HepG2 (cell line): ENCODE data around the gene BMPER. TPM values are rescaled to one million over a fixed set of nuclear protein-coding genes. Genes with fewer than 3 reads are reported as not detected.

ENCODE experiments used
- ATAC-seq: fragments of 200-7000 bp; cut with Tn5 transposase; 3 replicates; pipeline ENCODE4 v1.9.1; 2020; ENCODE audit warnings: mild to moderate bottlenecking, moderate library complexity
- BruUV-seq: library from RNA; stranded (reverse); fragments of 400-500 nt; replicated peaks from 2 replicates; lab custom pipeline; 2021; lab: Mats Ljungman, UMichigan
- CTCF ChIA-PET: fragments of 300-600 bp; formaldehyde crosslinking; extraction: SDS; loops from one replicate; lab custom pipeline; 2021; ENCODE audit warnings: low total read pairs, inconsistent platforms, low intra/inter-chr PET ratio; lab: Yijun Ruan, JAX
- POLR2A ChIA-PET: fragments of 350-600 bp; sonication (Branson Sonifier 250); formaldehyde crosslinking; loops from one replicate; lab custom pipeline; 2020; ENCODE audit warnings: antibody characterized with exemption, inconsistent platforms; lab: Yijun Ruan, JAX
- DNase-seq: peaks from one replicate; pipeline ENCODE4 v3.0.0-alpha.2; 2015; ENCODE audit warnings: low spot score
- FAIRE-seq: peaks from 3 replicates; lab custom pipeline; 2011; peaks lifted over from hg19 to GRCh38; lab: Jason Lieb, UNC
- H2AFZ ChIP-seq: one replicate; pipeline ENCODE4 v1.6.1; 2011; ENCODE audit warnings: low read length, inconsistent platforms
- H3K27ac ChIP-seq: fragments of 300-600 bp; 3 replicates; pipeline ENCODE4 v1.8.0; 2011; ENCODE audit warnings: mixed run types, mild to moderate bottlenecking, mixed read lengths, low read length, inconsistent platforms; ENCODE audit not compliant: insufficient read depth; ENCODE audit errors: extremely low read length
- H3K27me3 ChIP-seq, 2 experiments: fragments of 200-600 bp in 1 of 2; 2 replicates in 1 of 2; 3 replicates in 1 of 2; pipeline versions ENCODE4 v1.6.0 to v1.8.0; 2011; ENCODE audit warnings: low read length in 2 of 2, mild to moderate bottlenecking in 2 of 2, moderate library complexity in 2 of 2, inconsistent platforms in 1 of 2; ENCODE audit not compliant: insufficient read depth in 2 of 2, control insufficient read depth in 1 of 2
- H3K36me3 ChIP-seq, 2 experiments: fragments of 200-600 bp in 1 of 2; replicated peaks in 1 of 2; 2 replicates in 1 of 2; 3 replicates in 1 of 2; pipeline versions ENCODE4 v1.5.1 to v1.8.0; 2011; ENCODE audit warnings: low read length in 2 of 2, inconsistent platforms in 1 of 2; ENCODE audit not compliant: insufficient read depth in 2 of 2, control insufficient read depth in 1 of 2
- H3K4me1 ChIP-seq: 2 replicates; pipeline ENCODE4 v1.5.1; 2012; ENCODE audit warnings: low read length, inconsistent platforms; ENCODE audit not compliant: insufficient read depth
- H3K4me2 ChIP-seq: 2 replicates; pipeline ENCODE4 v1.6.0; 2011; ENCODE audit warnings: low read depth, low read length, inconsistent platforms
- H3K4me3 ChIP-seq, 3 experiments: fragments of 200-600 bp in 1 of 3; sonication (generic), shearing (Covaris generic) in 1 of 3; replicated peaks in 1 of 3; 2 replicates each; pipeline ENCODE4 v1.5.1; 2011 to 2016; ENCODE audit warnings: low read length in 3 of 3, inconsistent platforms in 2 of 3, low read depth in 2 of 3, mild to moderate bottlenecking in 2 of 3, control low read depth in 1 of 3, mixed read lengths in 1 of 3; ENCODE audit not compliant: insufficient read depth in 1 of 3
- H3K79me2 ChIP-seq: one replicate; pipeline ENCODE4 v1.6.1; 2011; ENCODE audit warnings: low read length, inconsistent platforms; ENCODE audit not compliant: insufficient read depth
- H3K9ac ChIP-seq: 2 replicates; pipeline ENCODE4 v1.6.0; 2011; ENCODE audit warnings: mild to moderate bottlenecking, low read depth, low read length, inconsistent platforms; ENCODE audit not compliant: insufficient read depth
- H3K9me3 ChIP-seq: 2 replicates; pipeline ENCODE4 v1.5.1; 2012; ENCODE audit warnings: mild to moderate bottlenecking, low read length
- H4K20me1 ChIP-seq: 2 replicates; pipeline ENCODE4 v1.6.0; 2011; ENCODE audit warnings: inconsistent platforms, mild to moderate bottlenecking, low read length, moderate library complexity; ENCODE audit not compliant: insufficient read depth
- GMEB2 ChIP-seq: IDR thresholded peaks from 2 replicates; pipeline ENCODE4 v1.6.1; 2016; ENCODE audit warnings: missing biosample characterization, missing genetic modification reagents, low read depth
- GTF2F1 ChIP-seq: fragments of 150-350 bp; IDR thresholded peaks from 2 replicates; pipeline ENCODE4 v1.6.1; 2014; ENCODE audit warnings: low read length
- SNAPC5 ChIP-seq: sonication (generic); formaldehyde crosslinking; IDR thresholded peaks from 2 replicates; pipeline ENCODE4 v1.8.1; 2023; ENCODE audit warnings: mild to moderate bottlenecking, missing genetic modification reagents, borderline replicate concordance
- ZBTB40 ChIP-seq, 2 experiments: fragments of 450-650 bp in 1 of 2; sonication (generic) in 1 of 2; formaldehyde crosslinking in 1 of 2; IDR thresholded peaks; 2 replicates each; pipeline versions ENCODE4 v1.6.1 to v1.8.0; 2016 to 2022; ENCODE audit warnings: antibody characterized with exemption in 1 of 2, mild to moderate bottlenecking in 1 of 2, missing genetic modification reagents in 1 of 2
- ZFP62 ChIP-seq: sonication (generic); formaldehyde crosslinking; IDR thresholded peaks from 2 replicates; pipeline ENCODE4 v1.4.0; 2020; ENCODE audit warnings: missing genetic modification reagents
- ZIK1 ChIP-seq: sonication (generic); formaldehyde crosslinking; IDR thresholded peaks from 2 replicates; pipeline ENCODE4 v1.5.0; 2020; ENCODE audit warnings: mild to moderate bottlenecking, low read depth, missing genetic modification reagents, borderline replicate concordance
- ZNF124 ChIP-seq: sonication (generic); formaldehyde crosslinking; IDR thresholded peaks from 2 replicates; pipeline ENCODE4 v1.4.0; 2020; ENCODE audit warnings: missing genetic modification reagents
- ZNF354B ChIP-seq: sonication (generic); formaldehyde crosslinking; IDR thresholded peaks from 2 replicates; pipeline ENCODE4 v1.8.0; 2022; ENCODE audit warnings: mild to moderate bottlenecking, missing genetic modification reagents
- WGBS: methylation state at CpG from one replicate; pipeline ENCODE4 v1.1.6; 2017; ENCODE audit warnings: low lambda C conversion rate; 5-methylcytosine and 5-hydroxymethylcytosine counted together
- in situ Hi-C: cut with HindIII; loops from 2 replicates; pipeline ENCODE4 v1.10.0; 2017; ENCODE audit warnings: low pct_unique_long_range_greater_than_20kb; ENCODE audit not compliant: extremely low pct_ligation_motif_present
- intact Hi-C: fragments of 100-400 bp; cut with micrococcal nuclease; formaldehyde crosslinking; loops from one replicate; pipeline ENCODE4 v1.10.0; 2022; ENCODE audit not compliant: unreplicated experiment
- polyA plus RNA-seq, 8 experiments: library from polyadenylated mRNA; depleted of rRNA in 3 of 8; stranded (reverse) in 7 of 8; unstranded in 1 of 8; fragments of >200 nt; fragmentation: Illumina TruSeq in 4 of 8; extraction: Trizol in 4 of 8; gene quantifications; 2 replicates each; pipeline versions ENCODE4 v1.2.1 to v1.2.3, GENCODE V29; 2011 to 2016; ENCODE audit warnings: low read depth in 4 of 8, missing spikeins in 1 of 8, mixed read lengths in 1 of 8; ENCODE audit not compliant: insufficient read depth in 1 of 8
- total RNA-seq, 5 experiments: library from RNA; depleted of rRNA; stranded (reverse); fragments of >200 nt; fragmentation: Illumina TruSeq; extraction: Trizol; gene quantifications; 2 replicates each; pipeline ENCODE4 v1.2.3, GENCODE V29; 2016; ENCODE audit warnings: low read depth in 1 of 5

Gene BMPER
- total and polyA plus RNA-seq, 2 of the 13 experiments (the other 11 are each of a cell fraction or from before 2014, with no cell fraction given) = not detected

- no peak for TF ChIP-seq ZBTB40 (IDR thresholded peaks at IDR 0.05)
- no peak for TF ChIP-seq ZBTB40 (CRISPR knock-in tag; IDR thresholded peaks at IDR 0.05)
- TF ChIP-seq ZIK1 (CRISPR knock-in tag) = no peak
- TF ChIP-seq GMEB2 (CRISPR knock-in tag) = no peak
- TF ChIP-seq GTF2F1 = no peak
- TF ChIP-seq SNAPC5 (CRISPR knock-in tag) = no peak
- no peak for TF ChIP-seq ZNF354B
- TF ChIP-seq ZFP62 = no peak
- no peak for TF ChIP-seq ZNF124 (CRISPR knock-in tag)
- TF ChIP-seq, all 625 proteins: peak for 0
- FAIRE-seq (no peak), DNase-seq (no peak), ATAC-seq (no peak)
- Histone ChIP-seq H3K9me3 (peaks cover 16% of the 10 kb centered on the region), H4K20me1 (no peaks in the 10 kb centered on the region), H3K27me3 (0 out of 5 replicates have a peak, but pooled peaks cover 0 to 3% of the 10 kb centered on the region in 2 experiments), H3K36me3 (no peaks in the 10 kb centered on the region), H3K9ac (no peak overlapping the region), H3K4me3 (no peak overlapping the region), H3K4me2 (no peak overlapping the region), H2AFZ (no peak overlapping the region), H3K4me1 (no peaks in the 10 kb centered on the region), H3K79me2 (no peaks in the 10 kb centered on the region), H3K27ac (no peak overlapping the region)
- CTCF ChIA-PET = no interaction called here
- BruUV-seq = no TSS peak
- WGBS = 19% methylated on average over 5 of the region's 5 CpGs
- in situ Hi-C loops (no loop called here), intact Hi-C loops (no loop called here)
- POLR2A ChIA-PET = no interaction called here
Observed at GRCh38 chr7:34128762-34129161, 223.4 kb downstream of the BMPER start.
